Large intestine (tissue), 3 donors: ENCODE results near the gene CLDN5. TPM values are rescaled to one million over a fixed set of nuclear protein-coding genes. Genes with fewer than 3 reads are reported as not detected.

Experiments used
- DNase-seq, 2 donors: peaks; one replicate each; pipeline versions ENCODE4 v3.0.0 to v3.0.0-alpha.2; 2013
- H3K27ac ChIP-seq: one replicate; pipeline ENCODE4 v1.5.1; 2013; ENCODE audit warnings: low read length
- H3K27me3 ChIP-seq: 2 replicates; pipeline ENCODE4 v1.6.1; 2013; ENCODE audit warnings: low read length; ENCODE audit not compliant: control insufficient read depth, insufficient read depth
- H3K36me3 ChIP-seq: 2 replicates; pipeline ENCODE4 v1.6.1; 2013; ENCODE audit warnings: low read length; ENCODE audit not compliant: control insufficient read depth, insufficient read depth
- H3K4me1 ChIP-seq: one replicate; pipeline ENCODE4 v1.6.1; 2013; ENCODE audit warnings: low read length; ENCODE audit not compliant: control insufficient read depth, insufficient read depth
- H3K4me3 ChIP-seq: one replicate; pipeline ENCODE4 v1.5.1; 2013; ENCODE audit warnings: low read length
- H3K9me3 ChIP-seq: one replicate; pipeline ENCODE4 v1.6.1; 2013; ENCODE audit warnings: mild to moderate bottlenecking, low read depth, low read length, moderate library complexity; ENCODE audit not compliant: control insufficient read depth
- WGBS: methylation state at CpG from one replicate; pipeline ENCODE4 v1.1.5; 2013; ENCODE audit warnings: low lambda C conversion rate; ENCODE audit not compliant: insufficient coverage; 5-methylcytosine and 5-hydroxymethylcytosine counted together
- polyA plus RNA-seq: library from polyadenylated mRNA; unstranded; fragments of 120-200 nt; gene quantifications from one replicate; pipeline ENCODE4 v1.2.1, GENCODE V29; 2013

Gene CLDN5
- polyA plus RNA-seq, 1 donor: 12.4 TPM

DNA sequence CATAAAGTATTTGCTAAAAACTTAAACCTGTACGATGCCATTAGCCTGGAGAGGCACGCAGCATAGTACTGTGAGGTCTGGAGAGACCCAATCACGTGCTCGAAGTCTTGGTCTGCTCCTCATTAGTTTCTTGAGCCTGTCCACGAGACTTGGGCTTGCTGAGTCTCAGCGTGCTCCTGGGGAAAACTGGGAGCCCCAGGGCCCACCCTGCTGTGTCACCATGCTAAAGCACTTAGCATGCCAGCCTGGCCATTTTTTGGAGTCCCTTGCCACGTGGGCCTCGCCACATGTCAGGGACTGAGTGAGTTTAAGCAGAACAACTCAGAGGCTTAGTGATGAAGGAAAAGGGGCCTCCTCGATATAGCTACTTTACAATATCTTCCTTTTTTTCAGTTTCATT lies 41.9 kb downstream of the CLDN5 start:
- Histone ChIP-seq H3K27me3 (no peaks in the 10 kb centered on the region), H3K36me3 (peaks cover 7% of the 10 kb centered on the region), H3K9me3 (no peaks in the 10 kb centered on the region), H3K4me3 (no peak overlapping the region), H3K4me1 (no peaks in the 10 kb centered on the region), H3K27ac (no peak overlapping the region)
- no CpG with 5 or more reads among the region's 9 CpGs for WGBS
- no peak for DNase-seq

DNA sequence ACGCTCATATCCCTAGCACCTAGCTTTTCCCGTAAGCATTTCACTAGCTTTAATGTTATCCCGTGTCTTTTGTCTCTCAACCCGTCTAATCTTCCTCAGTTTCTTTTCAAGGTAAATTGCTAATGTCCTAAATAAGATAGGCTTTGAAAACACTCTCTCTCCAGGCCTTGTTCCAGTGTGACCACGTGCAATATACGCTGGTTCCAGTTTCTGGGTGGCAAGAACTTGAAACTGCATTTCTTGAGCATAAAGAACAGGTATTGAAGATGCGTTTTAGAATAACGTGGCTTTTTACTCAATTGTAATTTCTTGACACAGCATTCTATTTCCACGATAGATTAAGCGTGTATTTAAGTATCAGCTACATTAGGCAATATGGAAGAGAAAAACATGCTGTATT lies 43.4 kb downstream of the CLDN5 start:
- H3K4me3 ChIP-seq: no peak overlapping the region

DNA sequence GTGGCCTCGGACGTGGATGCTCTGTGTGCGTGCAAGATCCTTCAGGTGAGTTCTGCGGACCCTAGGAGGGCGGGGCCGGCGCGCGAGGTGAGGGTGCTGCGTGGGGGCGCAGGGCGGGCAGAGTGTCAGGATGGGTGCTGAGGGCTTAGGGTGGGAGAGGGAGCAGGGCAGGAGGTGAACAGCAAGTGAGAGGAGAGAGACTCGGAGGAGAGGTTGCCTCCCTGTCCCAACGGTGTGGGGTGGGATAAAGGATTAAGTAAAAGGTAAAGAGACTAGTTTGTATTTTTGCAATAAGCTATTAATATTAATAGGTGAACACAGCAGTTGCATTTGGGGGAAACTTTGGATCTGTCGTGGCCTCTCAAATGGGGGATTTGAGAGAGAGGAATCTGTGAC lies 44.0 kb downstream of the CLDN5 start:
- Histone ChIP-seq H3K4me1 (no peaks in the 10 kb centered on the region), H3K36me3 (peaks cover 16% of the 10 kb centered on the region), H3K27ac (no peak overlapping the region), H3K9me3 (no peaks in the 10 kb centered on the region), H3K4me3 (peak overlapping the region; percentile 74), H3K27me3 (no peaks in the 10 kb centered on the region)
- DNase-seq: no peak
- 0% methylated on average over 2 of the region's 15 CpGs for WGBS

More for the DNA sequence above, 43.4 kb downstream of the CLDN5 start:
- Histone ChIP-seq H3K36me3 (peaks cover 11% of the 10 kb centered on the region), H3K4me1 (no peaks in the 10 kb centered on the region), H3K27me3 (no peaks in the 10 kb centered on the region), H3K27ac (no peak overlapping the region), H3K9me3 (no peaks in the 10 kb centered on the region)
- no peak for DNase-seq
- WGBS: 50% methylated on average over 8 of the region's 10 CpGs

DNA sequence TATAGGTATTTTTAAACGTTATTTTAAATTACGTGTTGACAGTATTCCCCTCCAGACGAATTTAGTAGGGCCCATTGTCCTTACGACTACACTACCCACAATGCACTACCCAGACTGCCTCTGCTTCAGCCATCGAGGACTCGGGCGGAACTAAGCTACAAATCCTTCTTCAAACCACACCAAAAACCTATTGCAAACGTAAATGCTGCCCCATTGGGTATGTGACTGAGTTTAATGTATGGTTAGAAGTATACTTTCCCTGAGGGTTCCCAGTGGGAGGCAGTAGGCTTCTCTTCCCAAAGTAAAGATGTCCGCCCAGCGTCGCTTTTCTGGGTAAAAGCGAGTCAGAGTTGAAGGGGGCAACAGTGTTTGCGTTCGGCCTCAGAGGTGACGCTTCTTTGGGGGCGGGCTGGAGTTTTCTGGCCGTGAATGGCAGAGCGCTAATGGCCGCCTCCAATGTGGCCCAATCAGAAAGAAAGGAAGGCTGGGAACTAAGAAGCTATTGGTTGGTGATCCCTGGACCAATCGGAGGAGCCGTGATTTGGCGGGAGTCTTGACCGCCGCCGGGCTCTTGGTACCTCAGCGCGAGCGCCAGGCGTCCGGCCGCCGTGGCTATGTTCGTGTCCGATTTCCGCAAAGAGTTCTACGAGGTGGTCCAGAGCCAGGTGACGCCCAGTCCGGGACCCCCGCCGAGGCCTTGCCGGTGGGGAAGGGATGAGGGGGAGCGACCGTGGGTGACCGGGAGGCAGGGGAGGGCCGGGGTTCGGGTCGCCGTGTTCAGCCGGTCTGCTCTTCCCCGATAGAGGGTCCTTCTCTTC lies 44.6 kb downstream of the CLDN5 start, which contains the start of gene CDC45:
CDC45 (plus strand) TSS at position 566 of the 818 bp plus-strand sequence; CDS start at position 615, 49 bp downstream.
- WGBS: 4% methylated on average over 5 of the region's 50 CpGs
- Histone ChIP-seq H3K36me3 (peaks cover 22% of the 10 kb centered on the region), H3K9me3 (no peaks in the 10 kb centered on the region), H3K27me3 (no peaks in the 10 kb centered on the region), H3K4me3 (peak within 1 kb of the TSS; percentile 74), H3K27ac (peak within 1 kb of the TSS; percentile 80), H3K4me1 (no peaks in the 10 kb centered on the region)
- DNase-seq: peak; percentile 98 to 99

DNA sequence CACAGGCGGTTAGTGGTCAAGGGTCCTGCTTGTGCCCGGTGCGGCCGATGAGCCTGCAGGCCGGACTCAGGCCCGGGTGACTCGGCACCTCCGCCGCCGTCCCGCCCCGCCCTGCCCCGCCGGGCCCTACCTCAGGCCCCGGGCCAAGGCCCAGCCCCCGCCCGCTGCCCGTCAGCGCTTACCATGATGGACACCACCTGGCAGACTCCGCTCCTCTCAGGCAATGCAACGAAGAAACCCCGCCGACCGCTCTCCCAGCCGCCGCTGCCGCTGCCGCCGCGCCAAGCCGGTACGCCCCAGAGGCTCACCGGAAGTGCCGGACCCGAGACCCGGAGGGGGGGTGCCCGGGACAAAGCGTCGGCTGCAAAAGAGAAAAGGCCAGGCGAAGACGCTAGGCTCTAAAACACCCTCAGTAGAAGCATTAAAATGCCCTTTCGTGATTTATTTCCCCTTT lies 45.3 kb downstream of the CLDN5 start, which contains the start of gene UFD1:
UFD1 (minus strand) TSS at position 293 of the 454 bp plus-strand sequence; CDS start at position 185, 108 bp downstream.
- no peaks in the 10 kb centered on the region for H3K27me3 ChIP-seq

DNA sequence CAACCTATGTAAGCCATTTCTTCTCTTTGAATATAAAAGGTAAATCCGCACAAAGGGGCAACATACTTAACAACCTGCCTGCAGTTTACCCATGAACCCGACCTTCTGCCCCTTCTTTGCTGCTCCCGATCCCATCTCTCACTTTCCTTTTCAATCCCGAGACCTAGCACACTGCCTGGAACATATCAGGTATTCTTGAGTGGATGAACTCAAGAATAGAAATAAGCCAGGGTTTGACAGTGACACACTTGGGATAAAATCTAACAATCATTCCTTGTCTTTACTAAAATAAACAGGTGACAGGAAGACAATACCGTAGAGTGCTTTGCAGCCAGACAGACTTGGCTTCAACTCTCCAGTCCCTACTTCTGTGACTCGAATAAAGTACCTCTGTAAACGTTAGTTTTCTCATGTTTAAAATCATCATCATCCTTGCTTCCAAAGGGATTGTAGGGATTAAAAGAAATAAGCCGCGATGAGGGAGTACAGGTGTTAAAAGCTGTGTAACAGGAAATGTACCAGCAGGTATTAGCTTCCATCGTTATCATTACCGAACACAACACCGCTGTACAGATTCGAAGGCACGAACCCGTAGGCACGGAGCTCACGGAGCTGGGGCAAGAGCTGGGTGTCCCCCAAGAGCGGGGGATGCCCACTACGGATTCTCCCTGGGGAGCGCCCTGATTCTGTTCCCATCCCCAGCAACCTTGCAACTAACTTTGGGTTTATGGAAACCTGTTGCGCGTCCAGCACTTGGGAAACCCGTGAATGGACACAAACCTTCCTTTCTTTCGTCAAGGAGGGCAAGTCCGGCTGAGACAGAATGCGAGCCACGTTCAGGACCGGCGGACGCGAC lies 45.9 kb downstream of the CLDN5 start:
- WGBS: no CpG with 5 or more reads among the region's 31 CpGs
- no peaks in the 10 kb centered on the region for H3K4me1 ChIP-seq
- H3K36me3 ChIP-seq: peaks cover 25% of the 10 kb centered on the region
- H3K4me3 ChIP-seq: peak overlapping the region; percentile 74
- H3K27ac ChIP-seq: peak overlapping the region; percentile 80
- no peaks in the 10 kb centered on the region for H3K9me3 ChIP-seq
- DNase-seq: peak in 1 of 2 donors; percentile 47
- no peaks in the 10 kb centered on the region for H3K27me3 ChIP-seq

More for the DNA sequence above, 45.3 kb downstream of the CLDN5 start, which contains the start of gene UFD1:
- DNase-seq: peak in 1 of 2 donors; percentile 59
- Histone ChIP-seq H3K4me1 (no peaks in the 10 kb centered on the region), H3K36me3 (peaks cover 21% of the 10 kb centered on the region), H3K4me3 (peak within 1 kb of the TSS; percentile 74), H3K27ac (peak within 1 kb of the TSS; percentile 80), H3K9me3 (no peaks in the 10 kb centered on the region)
- no CpG with 5 or more reads among the region's 42 CpGs for WGBS

DNA sequence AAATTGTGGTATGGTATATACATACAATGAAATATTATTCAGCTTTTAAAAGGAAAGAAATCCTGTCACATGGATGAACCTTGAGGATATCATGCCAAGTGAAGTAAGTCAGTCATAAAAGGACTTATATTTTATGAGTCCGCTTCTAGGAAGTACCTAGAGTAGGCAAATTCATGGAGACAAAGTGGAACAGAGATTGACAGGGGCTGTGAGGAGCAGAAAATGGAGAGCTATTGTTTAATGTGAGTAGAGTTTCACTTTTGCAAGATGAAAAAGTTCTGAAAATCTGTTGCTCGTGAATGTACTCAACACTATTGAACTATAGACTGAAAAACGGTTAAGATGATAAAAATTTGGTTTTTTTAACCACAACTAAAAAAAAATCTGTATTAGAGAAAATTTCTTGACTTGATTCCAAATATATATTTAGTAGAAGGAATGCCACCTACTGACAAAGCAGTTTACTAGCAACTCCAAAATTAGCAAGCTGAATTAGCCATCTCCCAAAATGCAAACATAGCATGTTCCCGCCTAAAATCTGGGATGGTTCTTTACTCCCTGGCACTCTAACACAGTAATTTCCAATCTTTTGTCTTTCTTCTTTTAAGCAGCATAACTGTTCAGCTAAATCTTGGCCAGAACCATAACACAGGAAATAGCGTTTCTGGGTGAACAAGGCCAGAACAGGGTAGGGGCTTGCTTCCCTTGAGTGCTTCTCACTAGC lies 46.7 kb downstream of the CLDN5 start:
- Histone ChIP-seq H3K9me3 (no peaks in the 10 kb centered on the region), H3K4me1 (no peaks in the 10 kb centered on the region), H3K27me3 (no peaks in the 10 kb centered on the region), H3K4me3 (peak overlapping the region; percentile 74), H3K27ac (no peak overlapping the region), H3K36me3 (peaks cover 32% of the 10 kb centered on the region)
- DNase-seq: no peak
- WGBS: 63% methylated on average over 1 of the region's 5 CpGs

DNA sequence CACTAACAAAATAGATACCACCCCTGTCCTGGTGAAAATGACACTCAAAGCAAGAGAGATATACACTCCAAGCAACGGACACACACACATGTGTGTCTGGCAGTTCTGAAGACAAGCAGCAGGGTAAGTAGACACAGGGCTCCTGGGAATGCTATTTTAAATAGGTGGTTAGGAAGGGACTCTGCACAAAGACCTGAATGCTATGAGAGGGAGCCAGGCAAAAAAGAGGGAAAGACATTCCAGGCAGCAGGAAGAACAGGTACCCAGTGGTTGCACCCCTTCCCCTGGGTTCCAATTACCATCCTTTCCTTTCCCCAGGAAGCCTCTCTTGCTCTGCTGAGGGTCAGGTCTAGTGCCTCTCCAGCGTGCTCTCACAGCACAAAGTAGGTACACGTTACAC lies 48.2 kb downstream of the CLDN5 start:
- Histone ChIP-seq H3K9me3 (no peaks in the 10 kb centered on the region), H3K27ac (no peak overlapping the region), H3K4me3 (no peak overlapping the region), H3K27me3 (no peaks in the 10 kb centered on the region), H3K36me3 (peaks cover 46% of the 10 kb centered on the region), H3K4me1 (no peaks in the 10 kb centered on the region)
- no peak for DNase-seq
- WGBS: no CpG with 5 or more reads among the region's 3 CpGs

DNA sequence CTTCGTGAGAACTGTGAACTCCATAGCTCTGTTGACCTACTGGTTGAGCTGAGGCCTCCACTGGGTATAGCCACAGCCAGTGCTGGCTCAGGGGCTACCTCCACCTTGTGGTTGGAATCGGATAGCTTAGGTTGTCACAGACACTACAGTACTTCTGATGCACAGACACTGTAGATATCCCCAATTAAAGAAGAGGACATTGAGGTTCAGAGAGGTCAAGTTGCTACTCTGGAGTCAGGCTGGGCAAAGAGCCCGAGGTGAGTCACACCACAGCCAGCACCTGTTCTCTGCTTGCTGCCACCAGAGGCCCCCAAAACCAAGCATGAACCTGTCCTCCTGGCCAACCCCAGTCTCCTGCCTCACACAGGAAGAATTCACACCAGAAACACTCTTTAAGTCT lies 50.6 kb downstream of the CLDN5 start:
- Histone ChIP-seq H3K4me1 (no peaks in the 10 kb centered on the region), H3K27ac (no peak overlapping the region), H3K27me3 (no peaks in the 10 kb centered on the region), H3K9me3 (no peaks in the 10 kb centered on the region), H3K36me3 (peaks cover 68% of the 10 kb centered on the region), H3K4me3 (no peak overlapping the region)
- WGBS: no CpG with 5 or more reads among the region's 3 CpGs
- DNase-seq: no peak
